Body of pancreas (tissue), 4 donors: ENCODE results near the gene FAM131A. TPM values are rescaled to one million over a fixed set of nuclear protein-coding genes. Genes with fewer than 3 reads are reported as not detected.

Source experiments
- ATAC-seq: fragments of 150-250 bp; one replicate; pipeline ENCODE4 v1.9.1; 2016
- DNase-seq, 4 donors: peaks; one replicate each; pipeline ENCODE4 v3.0.0-alpha.2; 2019
- H3K27ac ChIP-seq, 4 donors: fragments of 200-600 bp; sonication (generic); 1 replicate in 3 of 4; 2 replicates in 1 of 4; pipeline versions ENCODE4 v1.5.1 to v1.6.1; 2016 to 2019; ENCODE audit warnings: mild to moderate bottlenecking in 1 of 4, mixed read lengths in 1 of 4, moderate library complexity in 1 of 4
- H3K27me3 ChIP-seq, 2 donors: fragments of 200-600 bp; sonication (generic); one replicate each; pipeline ENCODE4 v1.6.0; 2016; ENCODE audit warnings: mild to moderate bottlenecking in 1 of 2
- H3K36me3 ChIP-seq, 2 donors: fragments of 200-600 bp; sonication (generic); replicated peaks in 1 of 2; 2 replicates each; pipeline ENCODE4 v1.5.1; 2016; ENCODE audit warnings: low read depth in 2 of 2; ENCODE audit not compliant: insufficient read depth in 1 of 2
- H3K4me1 ChIP-seq: fragments of 200-600 bp; sonication (generic); one replicate; pipeline ENCODE4 v1.6.0; 2016
- H3K4me3 ChIP-seq, 2 donors: fragments of 200-600 bp; sonication (generic); 1 replicate in 1 of 2; 2 replicates in 1 of 2; pipeline ENCODE4 v1.5.1; 2016 to 2019
- H3K9me3 ChIP-seq, 3 donors: fragments of 200-600 bp; sonication (generic); 1 replicate in 2 of 3; 2 replicates in 1 of 3; pipeline ENCODE4 v1.5.1; 2016
- POLR2A ChIP-seq, 3 donors: fragments of 450-650 bp; IDR thresholded peaks; one replicate each; pipeline ENCODE4 v1.6.1; 2016; ENCODE audit warnings: antibody characterized with exemption in 3 of 3, mild to moderate bottlenecking in 2 of 3
- whole genome bisulfite sequencing, 2 donors: methylation state at CpG; one replicate each; pipeline ENCODE4 v1.1.5; 2017; 5-methylcytosine and 5-hydroxymethylcytosine counted together
- intact Hi-C: fragments of 100-400 bp; cut with DNase I; formaldehyde crosslinking; loops from one replicate; pipeline ENCODE4 v1.15.1; 2023
- total RNA-seq, 2 donors: library from RNA; depleted of rRNA; stranded (reverse); fragments of >200 nt; gene quantifications; one replicate each; pipeline ENCODE4 v1.1.0, GENCODE V29; 2016
- TF ChIP-seq, protein P1 (sequence below), 7 experiments: fragments of 450-650 bp in 4 of 7; fragments of 200-600 bp in 3 of 7; sonication (generic) in 3 of 7; IDR thresholded peaks; one replicate each; pipeline ENCODE4 v1.5.1; 2016 to 2019; ENCODE audit warnings: antibody characterized with exemption in 7 of 7

The FAM131A gene
- total RNA-seq, 2 donors from 2014 or later: 11.5 to 13.5 TPM

DNA sequence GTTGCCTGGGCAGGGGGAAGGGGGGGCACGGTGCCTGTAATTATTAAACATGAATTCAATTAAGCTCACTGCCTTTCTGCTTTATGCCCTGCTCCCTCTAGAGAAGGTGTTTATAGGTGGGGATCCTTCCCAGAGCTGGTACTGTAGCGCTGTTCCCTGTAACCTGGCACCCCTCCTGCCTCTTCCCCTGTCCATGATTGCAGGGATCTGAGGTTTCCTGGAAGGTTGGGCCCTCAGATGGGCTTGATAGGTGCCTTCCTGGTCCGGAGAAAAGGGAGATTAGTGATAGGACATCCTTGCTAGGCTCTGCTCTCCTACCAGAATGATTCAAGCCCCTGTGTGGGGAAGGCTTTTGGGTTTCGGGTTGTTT, 2.1 kb upstream of the FAM131A start:
- H3K36me3 ChIP-seq: peaks cover 15 to 39% of the 10 kb centered on the region in 2 donors
- no peaks in the 10 kb centered on the region for H3K9me3 ChIP-seq
- peak overlapping the region; percentile 95 to 98 (median 96) for H3K27ac ChIP-seq
- H3K27me3 ChIP-seq: no peaks in the 10 kb centered on the region
- WGBS, 2 donors: 38 to 53% methylated on average over 2 to 4 of the region's 4 CpGs
- peak; percentile 19 for ATAC-seq
- peaks cover 22% of the 10 kb centered on the region for H3K4me1 ChIP-seq
- H3K4me3 ChIP-seq: no peak overlapping the region
- intact Hi-C loops: no loop called here
- TF ChIP-seq, protein P1, sequence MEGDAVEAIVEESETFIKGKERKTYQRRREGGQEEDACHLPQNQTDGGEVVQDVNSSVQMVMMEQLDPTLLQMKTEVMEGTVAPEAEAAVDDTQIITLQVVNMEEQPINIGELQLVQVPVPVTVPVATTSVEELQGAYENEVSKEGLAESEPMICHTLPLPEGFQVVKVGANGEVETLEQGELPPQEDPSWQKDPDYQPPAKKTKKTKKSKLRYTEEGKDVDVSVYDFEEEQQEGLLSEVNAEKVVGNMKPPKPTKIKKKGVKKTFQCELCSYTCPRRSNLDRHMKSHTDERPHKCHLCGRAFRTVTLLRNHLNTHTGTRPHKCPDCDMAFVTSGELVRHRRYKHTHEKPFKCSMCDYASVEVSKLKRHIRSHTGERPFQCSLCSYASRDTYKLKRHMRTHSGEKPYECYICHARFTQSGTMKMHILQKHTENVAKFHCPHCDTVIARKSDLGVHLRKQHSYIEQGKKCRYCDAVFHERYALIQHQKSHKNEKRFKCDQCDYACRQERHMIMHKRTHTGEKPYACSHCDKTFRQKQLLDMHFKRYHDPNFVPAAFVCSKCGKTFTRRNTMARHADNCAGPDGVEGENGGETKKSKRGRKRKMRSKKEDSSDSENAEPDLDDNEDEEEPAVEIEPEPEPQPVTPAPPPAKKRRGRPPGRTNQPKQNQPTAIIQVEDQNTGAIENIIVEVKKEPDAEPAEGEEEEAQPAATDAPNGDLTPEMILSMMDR (IDR thresholded peaks at IDR 0.05): no peak
- no peak for TF ChIP-seq POLR2A (IDR thresholded peaks at IDR 0.05)
- DNase-seq: no peak

DNA sequence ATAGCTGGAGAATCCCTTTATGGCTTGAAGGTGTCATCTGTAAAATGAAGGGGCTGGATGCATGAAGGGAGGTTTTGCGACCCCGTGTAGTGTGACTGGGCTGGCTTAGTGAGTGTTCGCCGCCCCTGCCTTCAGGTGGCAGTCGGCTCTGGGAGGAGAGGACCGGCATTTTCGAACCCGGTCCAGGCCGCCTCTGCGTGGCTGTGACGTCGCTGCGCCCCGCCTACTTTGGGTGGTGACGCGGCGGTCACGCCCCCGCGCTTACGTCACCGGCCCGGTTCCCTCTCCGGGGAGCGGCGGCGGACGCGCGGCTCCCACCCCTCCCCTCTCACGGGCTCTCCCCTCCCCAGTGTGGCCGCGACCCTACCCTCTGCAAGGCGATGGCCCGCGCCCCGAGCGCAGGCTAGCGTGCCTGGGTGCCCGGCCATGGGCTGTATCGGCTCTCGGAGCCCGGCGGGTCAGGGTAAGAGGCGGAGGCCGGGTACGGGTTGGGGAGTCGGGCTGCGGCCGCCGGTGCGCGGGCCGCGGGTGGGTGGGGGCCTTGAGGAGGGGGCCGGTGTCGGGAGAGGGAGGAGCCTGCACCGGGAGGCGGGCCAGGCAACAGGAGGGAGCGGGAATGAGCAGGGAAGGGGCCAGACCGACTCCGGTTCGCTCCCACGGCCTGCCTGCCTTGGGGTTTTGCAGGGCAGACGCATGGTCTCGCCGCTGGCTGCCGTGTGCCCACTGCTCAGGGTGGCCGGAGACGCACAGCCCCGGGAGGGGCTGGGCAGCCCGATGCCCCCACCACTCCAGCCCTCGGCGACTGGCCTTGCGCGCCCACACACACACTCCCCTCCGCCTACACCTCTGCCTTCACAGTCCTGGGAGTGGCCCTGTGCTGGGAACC, 1.5 kb upstream of the FAM131A start:
- peak; percentile 77 for ATAC-seq
- WGBS, 2 donors: 1% methylated on average over 24 to 45 of the region's 77 CpGs
- Histone ChIP-seq H3K36me3 (peaks cover 15 to 34% of the 10 kb centered on the region in 2 donors), H3K27ac (peak overlapping the region; percentile 95 to 98 (median 96)), H3K4me1 (peaks cover 22% of the 10 kb centered on the region), H3K9me3 (no peaks in the 10 kb centered on the region), H3K4me3 (peak overlapping the region; percentile 55 to 87), H3K27me3 (no peaks in the 10 kb centered on the region)
- DNase-seq: peak; percentile 84 to 90 (median 86)
- intact Hi-C loops: no loop called here
- peak in 2 of 3 donors; percentile 61 to 74 for TF ChIP-seq POLR2A (IDR thresholded peaks at IDR 0.05)
- TF ChIP-seq, protein P1 (IDR thresholded peaks at IDR 0.05): no peak

DNA sequence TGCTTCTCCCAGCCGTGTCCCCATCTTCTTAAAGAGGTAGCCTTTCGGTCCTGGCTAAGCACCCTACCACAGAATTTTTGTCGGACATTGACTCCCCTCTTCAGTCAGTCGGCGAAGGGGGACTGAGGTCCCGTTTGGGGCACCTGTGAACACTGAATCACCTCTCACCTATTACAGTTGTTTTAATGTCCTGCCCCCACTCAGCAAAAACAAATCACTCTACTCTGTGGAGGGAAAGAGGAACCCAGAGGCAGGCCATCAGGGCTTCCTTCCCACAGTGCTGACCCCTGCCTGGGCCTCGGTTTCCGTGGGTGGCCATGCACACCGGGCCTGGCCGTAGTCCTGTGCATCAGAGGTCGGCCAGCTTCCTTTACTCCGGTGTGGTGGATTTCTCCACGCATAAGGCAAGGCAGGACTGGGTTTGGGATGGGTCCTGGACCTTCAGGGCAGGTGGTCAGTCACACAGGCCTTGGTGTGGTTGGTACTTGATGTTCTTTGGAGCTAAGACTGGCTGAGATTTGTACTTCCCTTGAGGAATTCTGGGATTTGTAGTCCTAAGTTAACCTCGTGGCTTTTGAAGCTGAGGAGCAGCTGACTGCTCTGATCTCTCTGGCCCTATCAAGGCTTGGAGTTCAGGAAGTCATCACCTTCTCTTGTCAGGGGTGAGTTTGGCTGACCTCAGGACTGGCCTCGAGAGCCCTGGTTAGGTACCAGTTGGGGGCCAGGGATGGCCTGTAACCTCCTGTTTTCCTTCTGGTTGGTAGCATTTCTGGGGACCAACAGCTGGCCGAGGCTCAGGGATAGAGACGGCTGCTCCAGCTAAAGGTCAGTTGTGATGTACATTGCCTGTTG, 627 bp upstream of the FAM131A start:
- peak overlapping the region; percentile 55 to 87 for H3K4me3 ChIP-seq
- H3K4me1 ChIP-seq: peaks cover 28% of the 10 kb centered on the region
- peak overlapping the region; percentile 95 to 98 (median 96) for H3K27ac ChIP-seq
- intact Hi-C loops: no loop called here
- peak; percentile 27 for ATAC-seq
- peaks cover 9 to 25% of the 10 kb centered on the region in 2 donors for H3K36me3 ChIP-seq
- TF ChIP-seq, protein P1 (IDR thresholded peaks at IDR 0.05): no peak
- TF ChIP-seq POLR2A (IDR thresholded peaks at IDR 0.05): peak in 1 of 3 donors; percentile 11
- no peaks in the 10 kb centered on the region for H3K9me3 ChIP-seq
- no peaks in the 10 kb centered on the region for H3K27me3 ChIP-seq
- peak in 2 of 4 donors; percentile 37 to 45 for DNase-seq
- 13 to 23% methylated on average over 10 to 17 of the region's 17 CpGs for WGBS, 2 donors

DNA sequence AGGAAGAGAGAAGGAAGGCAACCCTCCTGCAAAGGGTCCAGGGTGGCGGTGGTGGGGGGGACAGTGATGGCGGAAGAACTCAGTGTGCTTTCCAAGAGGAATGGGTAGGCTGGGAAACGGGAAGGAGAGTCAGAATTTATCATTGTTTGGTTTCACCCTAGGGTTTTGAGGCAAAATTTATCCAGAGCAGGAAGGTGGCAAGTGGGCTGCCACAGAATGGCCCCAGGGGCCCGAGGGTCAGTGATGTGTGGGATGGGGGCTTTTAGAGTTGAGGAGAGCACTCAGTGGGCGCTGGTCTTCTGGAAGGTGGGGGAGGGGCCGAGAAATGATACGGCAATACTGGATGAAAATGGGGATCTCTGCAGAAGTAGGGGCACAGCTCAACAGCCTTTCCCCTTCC, 581 bp downstream of the FAM131A start:
- peaks cover 32% of the 10 kb centered on the region for H3K4me1 ChIP-seq
- no peak for DNase-seq

More for the DNA sequence above, 581 bp downstream of the FAM131A start:
- TF ChIP-seq, protein P1 (IDR thresholded peaks at IDR 0.05): no peak
- no peak for TF ChIP-seq POLR2A (IDR thresholded peaks at IDR 0.05)
- Histone ChIP-seq H3K36me3 (peaks cover 0 to 16% of the 10 kb centered on the region in 2 donors), H3K27ac (peak overlapping the region in 2 of 4 donors; percentile 39 to 96), H3K9me3 (no peaks in the 10 kb centered on the region), H3K4me3 (no peak overlapping the region), H3K27me3 (no peaks in the 10 kb centered on the region)
- no peak for ATAC-seq
- intact Hi-C loops: no loop called here
- WGBS, 2 donors: 62 to 65% methylated on average over 7 of the region's 7 CpGs
